HepG2 (cell line): ENCODE data around the gene GRM4. TPM values are rescaled to one million over a fixed set of nuclear protein-coding genes. Genes with fewer than 3 reads are reported as not detected.

Source experiments
- ATAC-seq: fragments of 200-7000 bp; cut with Tn5 transposase; 3 replicates; pipeline ENCODE4 v1.9.1; 2020; ENCODE audit warnings: mild to moderate bottlenecking, moderate library complexity
- BruUV-seq: library from RNA; stranded (reverse); fragments of 400-500 nt; replicated peaks from 2 replicates; lab custom pipeline; 2021; lab: Mats Ljungman, UMichigan
- CTCF ChIA-PET: fragments of 300-600 bp; formaldehyde crosslinking; extraction: SDS; loops from one replicate; lab custom pipeline; 2021; ENCODE audit warnings: low total read pairs, inconsistent platforms, low intra/inter-chr PET ratio; lab: Yijun Ruan, JAX
- POLR2A ChIA-PET: fragments of 350-600 bp; sonication (Branson Sonifier 250); formaldehyde crosslinking; loops from one replicate; lab custom pipeline; 2020; ENCODE audit warnings: antibody characterized with exemption, inconsistent platforms; lab: Yijun Ruan, JAX
- DNase-seq: peaks from one replicate; pipeline ENCODE4 v3.0.0-alpha.2; 2015; ENCODE audit warnings: low spot score
- FAIRE-seq: peaks from 3 replicates; lab custom pipeline; 2011; peaks lifted over from hg19 to GRCh38; lab: Jason Lieb, UNC
- H2AFZ ChIP-seq: one replicate; pipeline ENCODE4 v1.6.1; 2011; ENCODE audit warnings: low read length, inconsistent platforms
- H3K27ac ChIP-seq: fragments of 300-600 bp; 3 replicates; pipeline ENCODE4 v1.8.0; 2011; ENCODE audit warnings: mixed run types, mild to moderate bottlenecking, mixed read lengths, low read length, inconsistent platforms; ENCODE audit not compliant: insufficient read depth; ENCODE audit errors: extremely low read length
- H3K27me3 ChIP-seq, 2 experiments: fragments of 200-600 bp in 1 of 2; 2 replicates in 1 of 2; 3 replicates in 1 of 2; pipeline versions ENCODE4 v1.6.0 to v1.8.0; 2011; ENCODE audit warnings: low read length in 2 of 2, mild to moderate bottlenecking in 2 of 2, moderate library complexity in 2 of 2, inconsistent platforms in 1 of 2; ENCODE audit not compliant: insufficient read depth in 2 of 2, control insufficient read depth in 1 of 2
- H3K36me3 ChIP-seq, 2 experiments: fragments of 200-600 bp in 1 of 2; replicated peaks in 1 of 2; 2 replicates in 1 of 2; 3 replicates in 1 of 2; pipeline versions ENCODE4 v1.5.1 to v1.8.0; 2011; ENCODE audit warnings: low read length in 2 of 2, inconsistent platforms in 1 of 2; ENCODE audit not compliant: insufficient read depth in 2 of 2, control insufficient read depth in 1 of 2
- H3K4me1 ChIP-seq: 2 replicates; pipeline ENCODE4 v1.5.1; 2012; ENCODE audit warnings: low read length, inconsistent platforms; ENCODE audit not compliant: insufficient read depth
- H3K4me2 ChIP-seq: 2 replicates; pipeline ENCODE4 v1.6.0; 2011; ENCODE audit warnings: low read depth, low read length, inconsistent platforms
- H3K4me3 ChIP-seq, 3 experiments: fragments of 200-600 bp in 1 of 3; sonication (generic), shearing (Covaris generic) in 1 of 3; replicated peaks in 1 of 3; 2 replicates each; pipeline ENCODE4 v1.5.1; 2011 to 2016; ENCODE audit warnings: low read length in 3 of 3, inconsistent platforms in 2 of 3, low read depth in 2 of 3, mild to moderate bottlenecking in 2 of 3, control low read depth in 1 of 3, mixed read lengths in 1 of 3; ENCODE audit not compliant: insufficient read depth in 1 of 3
- H3K79me2 ChIP-seq: one replicate; pipeline ENCODE4 v1.6.1; 2011; ENCODE audit warnings: low read length, inconsistent platforms; ENCODE audit not compliant: insufficient read depth
- H3K9ac ChIP-seq: 2 replicates; pipeline ENCODE4 v1.6.0; 2011; ENCODE audit warnings: mild to moderate bottlenecking, low read depth, low read length, inconsistent platforms; ENCODE audit not compliant: insufficient read depth
- H3K9me3 ChIP-seq: 2 replicates; pipeline ENCODE4 v1.5.1; 2012; ENCODE audit warnings: mild to moderate bottlenecking, low read length
- H4K20me1 ChIP-seq: 2 replicates; pipeline ENCODE4 v1.6.0; 2011; ENCODE audit warnings: inconsistent platforms, mild to moderate bottlenecking, low read length, moderate library complexity; ENCODE audit not compliant: insufficient read depth
- CBFB ChIP-seq: sonication (generic); formaldehyde crosslinking; IDR thresholded peaks from 2 replicates; pipeline ENCODE4 v1.4.0; 2020; ENCODE audit warnings: missing genetic modification reagents
- MYC ChIP-seq: sonication (generic); formaldehyde crosslinking; IDR thresholded peaks from 2 replicates; pipeline ENCODE4 v1.9.0; 2021; ENCODE audit warnings: missing genetic modification reagents, borderline replicate concordance
- MYNN ChIP-seq: sonication (generic); formaldehyde crosslinking; IDR thresholded peaks from 2 replicates; pipeline ENCODE4 v1.4.0; 2020; ENCODE audit warnings: mild to moderate bottlenecking, low read depth, missing genetic modification reagents
- NBN ChIP-seq: fragments of 450-650 bp; conservative IDR thresholded peaks from 2 replicates; pipeline ENCODE4 v1.6.1; 2017
- NFYC ChIP-seq: IDR thresholded peaks from 2 replicates; pipeline ENCODE4 v1.6.1; 2016; ENCODE audit warnings: missing genetic modification reagents, missing compliant biosample characterization
- PCBP2 ChIP-seq: fragments of 200-400 bp; formaldehyde crosslinking; optimal IDR thresholded peaks from 2 replicates; pipeline ENCODE3; 2018; ENCODE audit warnings: low read length, low read depth; ENCODE audit not compliant: poor library complexity, severe bottlenecking
- THRA ChIP-seq: sonication (generic); formaldehyde crosslinking; IDR thresholded peaks from 2 replicates; pipeline ENCODE4 v1.4.0; 2020; ENCODE audit warnings: missing genetic modification reagents, borderline replicate concordance
- ZFP1 ChIP-seq: IDR thresholded peaks from 2 replicates; pipeline ENCODE4 v1.6.1; 2016
- ZNF275 ChIP-seq: sonication (generic); formaldehyde crosslinking; IDR thresholded peaks from 2 replicates; pipeline ENCODE4 v1.8.0; 2022; ENCODE audit warnings: missing genetic modification reagents, mild to moderate bottlenecking, inconsistent platforms, borderline replicate concordance
- ZNF33A ChIP-seq: sonication (generic); formaldehyde crosslinking; IDR thresholded peaks from 2 replicates; pipeline ENCODE4 v1.5.1; 2020; ENCODE audit warnings: missing genetic modification reagents, mild to moderate bottlenecking, moderate library complexity, borderline replicate concordance
- ZNF431 ChIP-seq: sonication (generic); formaldehyde crosslinking; IDR thresholded peaks from 2 replicates; pipeline ENCODE4 v1.9.0; 2022; ENCODE audit warnings: missing genetic modification reagents, low read depth, mild to moderate bottlenecking, borderline replicate concordance
- ZNF550 ChIP-seq: sonication (generic); formaldehyde crosslinking; IDR thresholded peaks from 2 replicates; pipeline ENCODE4 v1.4.0; 2020; ENCODE audit warnings: mild to moderate bottlenecking, missing genetic modification reagents, borderline replicate concordance
- ZNF646 ChIP-seq: sonication (generic); formaldehyde crosslinking; IDR thresholded peaks from 2 replicates; pipeline ENCODE4 v1.9.0; 2021; ENCODE audit warnings: mild to moderate bottlenecking, missing genetic modification reagents
- ZNF878 ChIP-seq: sonication (generic); formaldehyde crosslinking; IDR thresholded peaks from 2 replicates; pipeline ENCODE4 v1.8.1; 2023; ENCODE audit warnings: mild to moderate bottlenecking, missing genetic modification reagents, moderate library complexity
- ZSCAN30 ChIP-seq: sonication (generic); formaldehyde crosslinking; IDR thresholded peaks from 2 replicates; pipeline ENCODE4 v1.5.0; 2020; ENCODE audit warnings: mild to moderate bottlenecking, missing genetic modification reagents
- WGBS: methylation state at CpG from one replicate; pipeline ENCODE4 v1.1.6; 2017; ENCODE audit warnings: low lambda C conversion rate; 5-methylcytosine and 5-hydroxymethylcytosine counted together
- in situ Hi-C: cut with HindIII; loops from 2 replicates; pipeline ENCODE4 v1.10.0; 2017; ENCODE audit warnings: low pct_unique_long_range_greater_than_20kb; ENCODE audit not compliant: extremely low pct_ligation_motif_present
- intact Hi-C: fragments of 100-400 bp; cut with micrococcal nuclease; formaldehyde crosslinking; loops from one replicate; pipeline ENCODE4 v1.10.0; 2022; ENCODE audit not compliant: unreplicated experiment
- polyA plus RNA-seq, 8 experiments: library from polyadenylated mRNA; depleted of rRNA in 3 of 8; stranded (reverse) in 7 of 8; unstranded in 1 of 8; fragments of >200 nt; fragmentation: Illumina TruSeq in 4 of 8; extraction: Trizol in 4 of 8; gene quantifications; 2 replicates each; pipeline versions ENCODE4 v1.2.1 to v1.2.3, GENCODE V29; 2011 to 2016; ENCODE audit warnings: low read depth in 4 of 8, missing spikeins in 1 of 8, mixed read lengths in 1 of 8; ENCODE audit not compliant: insufficient read depth in 1 of 8
- total RNA-seq, 5 experiments: library from RNA; depleted of rRNA; stranded (reverse); fragments of >200 nt; fragmentation: Illumina TruSeq; extraction: Trizol; gene quantifications; 2 replicates each; pipeline ENCODE4 v1.2.3, GENCODE V29; 2016; ENCODE audit warnings: low read depth in 1 of 5

Gene GRM4
- total and polyA plus RNA-seq, 2 of the 13 experiments (the other 11 are each of a cell fraction or from before 2014, with no cell fraction given): not detected

- Histone ChIP-seq H4K20me1 (no peaks in the 10 kb centered on the region), H3K9me3 (no peaks in the 10 kb centered on the region), H3K4me2 (no peak overlapping the region), H3K79me2 (no peaks in the 10 kb centered on the region), H2AFZ (no peak overlapping the region), H3K4me1 (peaks cover 15% of the 10 kb centered on the region), H3K36me3 (no peaks in the 10 kb centered on the region), H3K27ac (no peak overlapping the region), H3K4me3 (no peak overlapping the region), H3K9ac (no peak overlapping the region), H3K27me3 (peaks cover 8 to 56% of the 10 kb centered on the region in 2 experiments; a peak in 3 of 5 replicates)
- FAIRE-seq (no peak), DNase-seq (no peak), ATAC-seq (no peak)
- intact Hi-C loops: no loop called here
- POLR2A ChIA-PET: no interaction called here
- no TSS peak for BruUV-seq
- in situ Hi-C loops: no loop called here
- CTCF ChIA-PET: no interaction called here
- 49% methylated on average over 4 of the region's 5 CpGs for WGBS
- TF ChIP-seq ZNF33A (no peak), PCBP2 (no peak), ZSCAN30 (CRISPR knock-in tag) (no peak), MYC (CRISPR knock-in tag) (no peak), ZFP1 (CRISPR knock-in tag) (no peak), ZNF646 (no peak), MYNN (no peak), CBFB (CRISPR knock-in tag) (no peak), ZNF431 (no peak), ZNF878 (CRISPR knock-in tag) (no peak), NFYC (CRISPR knock-in tag) (no peak), ZNF275 (CRISPR knock-in tag) (no peak), NBN (no peak), THRA (CRISPR knock-in tag) (no peak), ZNF550 (no peak)
These were observed 149.8 kb downstream of the GRM4 start for GRCh38 chr6:33996120-33996475.
